ENCODE results near the gene EAF1.
"Not testable (repeated sequence)": the region's sequence is repeated elsewhere in the genome, so short reads cannot be mapped to it uniquely, and the experiment has no call there.

The EAF1 gene

DNA sequence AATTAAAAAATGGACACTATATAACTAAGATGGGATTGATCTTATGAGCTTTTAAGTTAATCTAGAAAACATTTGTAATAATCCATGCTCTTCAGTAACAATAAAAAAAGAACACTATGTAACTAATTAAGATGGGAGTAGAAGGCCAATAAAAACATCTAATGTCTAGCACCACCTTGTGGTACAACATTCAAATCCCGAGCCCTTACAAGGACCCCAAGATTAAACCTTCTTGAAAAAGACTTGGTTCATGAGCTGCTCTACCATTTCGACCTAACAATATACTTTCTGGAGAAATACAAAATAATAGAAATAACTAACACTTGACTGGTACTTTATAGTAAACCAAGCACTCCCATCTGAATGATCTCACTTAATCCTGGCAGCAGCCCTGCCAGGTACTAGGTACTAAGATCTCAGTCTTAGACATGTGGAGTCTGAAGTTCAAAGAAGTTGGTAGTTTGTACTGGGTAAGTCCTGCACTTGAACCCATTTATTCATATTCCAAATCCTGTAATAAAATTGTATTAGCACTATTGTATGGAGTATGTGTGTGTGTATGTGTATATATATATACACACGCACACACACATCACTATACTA is 21.8 kb upstream of the EAF1 start:
- DNase-seq (ENCODE audit: low read depth, low spot score): peak; percentile 13

DNA sequence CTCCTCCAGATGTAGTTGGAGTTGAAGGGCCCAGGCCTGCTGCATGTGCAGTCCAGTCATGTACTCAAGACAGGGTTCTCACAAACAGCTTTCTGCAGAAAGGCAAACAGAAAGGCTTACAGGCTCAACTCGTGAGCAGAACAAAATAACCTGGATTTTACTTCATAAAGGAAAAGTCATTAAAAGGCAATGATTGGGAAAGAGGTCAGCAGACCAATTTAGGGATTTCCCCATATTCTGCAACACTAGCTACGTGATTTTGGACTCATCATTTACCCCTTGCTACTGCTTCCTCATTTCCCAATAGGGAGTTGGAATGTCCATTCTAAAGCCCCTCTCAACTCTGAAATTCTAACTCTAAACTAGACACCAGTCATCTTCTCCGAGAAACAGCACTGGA is 18.2 kb upstream of the EAF1 start:
- DNase-seq (ENCODE audit: low read depth, low spot score): no peak

DNA sequence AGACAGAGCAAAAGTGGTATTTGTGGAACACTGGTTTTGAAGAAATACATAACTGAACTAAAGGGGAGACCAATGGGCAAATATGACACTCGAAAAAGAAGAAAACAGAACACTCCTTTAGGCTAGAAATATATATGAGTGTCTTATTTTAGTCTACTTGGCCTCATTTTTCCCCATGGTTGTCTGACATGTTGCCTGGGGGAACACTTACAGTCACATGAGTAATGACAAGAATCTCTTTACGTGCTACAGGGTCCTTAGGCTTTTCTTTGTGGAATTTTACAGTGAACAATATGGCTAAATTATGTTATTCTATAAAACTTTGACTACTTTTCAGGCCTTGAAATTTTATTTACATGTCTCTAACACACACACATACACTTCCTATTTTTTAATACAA is 17.6 kb upstream of the EAF1 start:
- no peak for DNase-seq (ENCODE audit: low read depth, low spot score)

DNA sequence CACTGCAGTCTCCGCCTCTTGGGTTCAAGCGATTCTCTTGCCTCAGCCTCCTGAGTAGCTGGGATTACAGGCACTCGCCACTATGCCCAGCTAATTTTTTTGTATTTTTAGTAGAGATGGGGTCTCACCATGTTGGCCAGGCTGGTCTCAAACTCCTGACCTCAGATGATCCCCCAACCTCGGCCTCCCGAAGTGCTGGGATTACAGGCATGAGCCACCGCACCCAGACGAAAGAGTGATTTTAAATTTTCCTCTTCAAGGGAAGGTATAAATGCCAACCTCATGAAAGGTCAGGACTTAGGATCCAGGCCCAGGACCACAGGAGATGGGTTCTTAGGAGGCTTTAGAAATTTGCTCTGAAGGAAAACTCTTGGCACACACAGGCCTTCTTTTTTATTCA is 16.4 kb upstream of the EAF1 start:
- not testable (repeated sequence) for DNase-seq (ENCODE audit: low read depth, low spot score)

DNA sequence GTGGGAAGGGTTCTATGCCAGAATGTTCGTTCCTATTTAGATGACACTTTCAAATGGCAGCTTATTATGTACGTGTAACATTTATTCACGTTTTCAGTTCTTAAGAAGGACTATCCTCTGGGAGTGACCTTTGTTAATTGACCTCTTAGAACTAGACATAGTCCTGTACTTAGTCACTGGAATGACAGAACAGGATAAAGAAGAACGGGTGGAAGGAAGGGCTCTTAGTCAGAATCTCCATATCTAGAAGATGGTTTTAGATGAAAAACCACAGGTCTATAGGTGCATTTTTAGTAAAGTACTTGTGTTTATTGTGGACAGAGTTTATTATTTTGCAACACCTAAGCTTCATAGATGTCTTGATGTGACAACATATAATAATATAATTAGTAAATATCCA is 6.5 kb upstream of the EAF1 start:
- DNase-seq (ENCODE audit: low read depth, low spot score): no peak

DNA sequence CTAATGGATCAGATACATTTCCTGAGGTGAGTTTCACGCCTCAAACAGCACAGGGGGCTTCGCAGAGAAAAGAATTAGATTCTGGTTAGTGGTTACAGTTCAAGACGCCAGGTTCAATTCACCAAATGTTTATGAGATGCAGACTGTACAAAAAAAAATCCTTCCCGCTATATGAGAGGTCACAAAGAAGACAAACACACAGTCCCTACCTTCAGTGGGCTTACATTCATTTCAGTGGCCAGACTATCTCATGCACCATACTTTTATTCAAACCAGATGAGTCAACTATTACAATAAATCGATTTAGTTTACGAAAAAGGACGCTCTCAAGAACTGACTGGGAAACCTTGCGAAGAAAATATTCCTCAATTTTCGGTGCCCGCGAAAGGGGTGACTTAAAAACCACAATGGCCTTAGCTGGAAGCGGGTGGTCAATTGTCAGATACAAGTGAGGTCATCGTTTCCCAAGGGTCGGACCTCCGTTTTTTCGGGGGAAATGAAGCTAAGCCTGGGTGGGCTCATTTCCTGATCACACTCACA is 749 bp upstream of the EAF1 start:
- DNase-seq (ENCODE audit: low read depth, low spot score): no peak

DNA sequence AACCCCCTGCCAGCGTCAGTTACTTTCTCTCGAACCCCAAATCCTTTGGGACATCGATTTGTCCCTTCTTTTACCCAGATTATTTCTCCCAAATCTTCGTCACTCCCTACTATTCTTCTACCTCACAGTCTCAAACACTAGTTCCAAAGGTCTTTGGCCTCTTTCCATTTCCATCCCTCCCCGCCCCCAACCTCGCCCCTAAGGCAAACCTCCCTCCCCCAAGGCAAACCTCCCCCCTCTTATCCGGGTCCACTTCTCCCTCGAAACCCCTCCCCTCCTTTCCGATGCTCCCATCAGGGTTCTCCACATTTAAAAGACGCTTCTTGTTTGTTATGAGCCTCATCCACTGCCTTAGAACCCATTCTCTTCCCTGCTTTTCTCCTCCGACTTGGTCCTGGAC is 583 bp downstream of the EAF1 start:
- no peak for DNase-seq (ENCODE audit: low read depth, low spot score)

DNA sequence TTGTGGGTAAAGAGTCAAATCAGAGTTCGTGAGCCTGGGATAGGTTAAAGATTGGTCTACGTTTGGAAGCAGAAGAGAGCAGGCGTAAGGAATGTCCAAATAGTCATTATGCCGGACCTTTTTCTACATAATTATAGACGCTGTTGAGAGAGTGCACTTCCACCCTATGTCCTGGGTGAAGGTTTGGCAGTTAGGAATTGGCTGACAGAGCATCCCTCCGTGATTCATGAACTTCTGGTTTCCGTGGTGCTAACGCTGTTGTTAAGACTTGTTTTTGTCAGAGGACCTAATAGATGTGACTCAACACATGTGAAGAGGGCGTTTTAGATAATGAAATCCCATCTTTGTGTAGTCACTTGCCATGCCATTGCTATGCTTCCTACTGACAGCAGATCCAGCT is 1.1 kb downstream of the EAF1 start:
- no peak for DNase-seq (ENCODE audit: low read depth, low spot score)

DNA sequence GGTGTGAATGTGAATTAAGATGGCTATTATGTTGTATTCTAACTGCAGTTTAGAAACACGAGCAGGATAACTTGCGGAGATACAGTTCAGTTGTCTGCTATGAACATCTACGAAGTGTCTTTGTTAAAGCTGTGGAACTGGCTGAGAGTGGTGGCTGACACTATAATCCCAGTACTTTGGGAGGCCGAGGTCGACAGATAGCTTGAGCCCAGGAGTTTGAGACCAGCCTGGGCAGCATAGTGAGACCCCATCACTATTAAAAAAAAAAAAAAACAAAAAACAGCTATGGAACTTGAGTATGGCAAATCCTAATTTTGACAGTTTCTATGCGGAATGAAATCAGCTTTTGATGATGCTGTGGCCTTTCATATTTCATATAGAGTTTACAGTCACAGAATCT is 1.7 kb downstream of the EAF1 start:
- no peak for DNase-seq (ENCODE audit: low read depth, low spot score)

DNA sequence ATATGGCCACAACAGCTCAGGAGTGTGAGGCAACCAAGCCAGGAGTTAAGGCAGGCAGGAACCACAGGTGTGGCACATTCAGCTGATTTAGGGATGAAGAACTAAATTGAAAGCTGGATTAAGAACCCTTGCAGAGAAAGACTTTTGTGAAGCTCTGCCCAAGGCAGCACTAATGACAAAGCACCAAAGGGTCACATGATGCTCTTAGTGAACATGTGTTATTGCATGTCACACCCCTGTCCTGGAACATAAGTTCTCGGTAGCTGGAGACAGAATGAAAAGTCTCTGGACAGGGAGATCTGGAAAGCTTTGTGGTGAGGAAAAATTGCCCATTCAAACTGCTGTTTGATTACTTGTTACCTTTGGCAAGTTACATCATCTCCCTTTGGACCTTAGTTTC is 3.2 kb downstream of the EAF1 start:
- no peak for DNase-seq (ENCODE audit: low read depth, low spot score)

DNA sequence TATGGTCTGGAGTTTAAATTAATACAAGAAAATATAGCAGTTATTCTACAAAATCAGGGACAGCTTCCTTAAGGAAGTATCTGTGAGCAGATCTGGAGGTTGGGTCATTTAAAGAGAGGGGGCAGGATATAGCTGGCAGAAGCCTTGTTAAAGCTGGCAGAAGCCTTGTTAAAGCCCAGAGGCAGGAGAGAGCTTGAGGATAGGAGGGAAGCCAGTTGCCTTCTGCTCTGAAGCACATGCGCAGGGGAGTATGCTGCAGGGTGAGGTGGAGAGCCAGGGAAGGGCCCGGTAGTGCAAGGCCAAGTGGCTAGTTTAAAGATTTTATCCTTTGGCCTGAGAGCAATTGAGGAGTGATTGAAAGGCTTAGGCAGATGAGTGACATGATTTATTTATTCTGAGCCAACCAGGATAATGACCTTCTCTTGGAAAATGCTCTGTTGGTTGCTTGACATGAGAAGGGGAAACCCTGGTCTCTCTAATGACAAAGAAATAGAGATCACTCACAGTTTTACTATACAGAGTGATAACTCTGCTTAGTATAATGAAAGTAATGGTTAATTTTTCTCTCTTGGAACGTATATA is 3.9 kb downstream of the EAF1 start:
- no peak for DNase-seq (ENCODE audit: low read depth, low spot score)

DNA sequence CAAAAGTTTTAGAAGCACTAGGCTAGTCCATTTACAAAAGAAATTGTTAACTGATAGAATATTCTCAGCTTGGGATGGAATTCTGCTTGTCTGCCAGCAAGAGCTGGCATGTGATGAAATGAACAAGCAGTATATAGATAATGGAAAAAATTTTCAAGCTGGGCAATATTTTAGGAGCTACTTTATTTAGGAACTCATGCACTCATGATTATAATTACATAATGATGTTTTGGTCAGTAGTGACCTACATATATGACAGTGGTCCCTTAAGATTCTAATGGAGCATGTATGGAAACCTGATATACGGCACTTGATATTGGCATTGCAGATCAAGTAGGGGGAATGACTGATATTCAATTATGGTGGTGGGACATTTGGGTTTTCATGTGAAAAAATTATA is 6.1 kb downstream of the EAF1 start:
- no peak for DNase-seq (ENCODE audit: low read depth, low spot score)

DNA sequence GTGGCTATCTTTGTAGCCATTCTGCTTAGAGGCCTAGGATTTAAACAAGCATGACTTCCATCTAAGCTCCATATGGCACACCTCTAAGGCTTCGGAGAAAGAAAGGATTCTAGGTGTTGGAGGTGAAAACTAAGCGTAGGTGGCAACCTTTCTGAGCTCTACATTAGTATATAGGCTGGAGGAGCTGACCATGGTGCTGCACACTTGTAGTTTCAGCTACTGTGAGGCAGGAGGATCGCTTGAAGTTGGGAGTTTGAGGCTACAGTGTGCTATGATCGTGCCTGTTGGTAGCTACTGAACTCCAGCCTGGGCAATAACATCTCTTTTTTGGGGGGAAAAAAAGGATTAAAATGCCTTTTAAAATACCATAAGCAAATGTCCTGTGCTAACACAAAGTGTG is 7.4 kb downstream of the EAF1 start:
- DNase-seq (ENCODE audit: low read depth, low spot score): no peak

DNA sequence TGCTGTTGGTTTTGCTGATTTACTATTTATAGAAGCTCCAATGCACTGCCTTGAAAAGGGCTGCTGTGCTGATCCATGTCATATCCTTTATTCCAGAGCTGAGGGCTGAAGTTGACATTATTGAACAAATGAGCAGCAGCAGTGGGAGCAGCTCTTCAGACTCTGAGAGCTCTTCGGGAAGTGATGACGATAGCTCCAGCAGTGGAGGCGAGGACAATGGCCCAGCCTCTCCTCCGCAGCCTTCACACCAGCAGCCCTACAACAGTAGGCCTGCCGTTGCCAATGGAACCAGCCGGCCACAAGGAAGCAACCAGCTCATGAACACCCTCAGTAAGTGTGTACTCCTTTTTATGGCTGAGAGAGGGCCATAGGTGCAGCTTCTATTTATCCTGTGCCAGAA is 8.8 kb downstream of the EAF1 start:
- DNase-seq (ENCODE audit: low read depth, low spot score): no peak

DNA sequence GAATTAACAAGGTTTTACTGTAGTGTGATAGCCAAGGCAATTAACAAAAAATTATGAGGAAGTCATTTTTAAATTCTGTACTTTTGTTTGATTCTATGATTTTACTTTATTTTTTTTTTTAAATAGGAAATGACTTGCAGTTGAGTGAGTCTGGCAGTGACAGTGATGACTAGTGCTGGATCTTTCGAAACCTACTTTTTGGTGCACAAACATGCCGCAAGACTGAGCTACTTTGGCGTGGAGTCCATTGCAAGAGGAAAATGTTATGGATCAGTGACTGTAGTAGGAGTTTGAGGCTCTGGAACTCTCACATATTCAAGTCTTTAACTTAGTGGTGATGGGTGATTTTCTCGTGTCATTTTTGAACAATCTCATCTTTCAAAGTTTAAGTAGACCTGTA is 11.6 kb downstream of the EAF1 start:
- no peak for DNase-seq (ENCODE audit: low read depth, low spot score)

DNA sequence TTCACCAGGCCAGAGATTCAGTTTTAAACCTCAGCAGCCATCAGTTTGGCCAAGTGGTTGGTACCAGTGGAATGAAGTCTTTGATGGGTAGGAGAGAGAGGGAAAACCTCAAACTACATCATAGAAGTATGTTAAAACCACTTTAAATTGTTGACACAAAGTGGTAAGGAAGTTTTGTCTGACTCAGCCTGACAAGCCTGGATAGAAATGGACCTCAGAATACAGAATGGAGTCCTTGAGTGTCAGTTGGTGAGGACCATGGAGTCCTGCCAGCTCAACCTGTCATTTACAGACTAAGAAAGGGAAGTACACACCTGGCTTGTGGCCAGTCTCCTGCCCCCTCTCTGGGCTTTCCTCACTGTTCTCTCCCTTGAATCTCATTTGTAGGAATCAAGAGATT is 12.1 kb downstream of the EAF1 start:
- DNase-seq (ENCODE audit: low read depth, low spot score): no peak

DNA sequence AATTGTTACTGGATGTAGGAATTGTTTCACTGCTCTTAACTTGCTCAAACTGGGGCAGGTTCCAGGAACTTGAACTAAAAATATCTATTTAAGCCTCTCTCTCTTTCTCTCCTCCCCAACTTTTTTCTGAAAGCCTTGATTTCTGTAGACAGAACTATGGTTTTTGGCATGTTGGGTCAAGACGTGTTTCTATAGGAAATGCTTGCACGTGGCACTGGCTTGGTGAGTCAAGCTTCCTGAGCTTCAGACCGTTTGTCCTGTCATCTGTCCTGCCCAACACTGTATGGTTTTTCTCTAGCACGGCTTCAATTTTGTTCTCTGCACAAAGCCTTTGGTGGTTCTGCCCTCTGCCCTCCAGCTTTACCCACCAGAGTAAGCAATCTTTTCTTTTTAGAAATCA is 13.5 kb downstream of the EAF1 start:
- DNase-seq (ENCODE audit: low read depth, low spot score): no peak

DNA sequence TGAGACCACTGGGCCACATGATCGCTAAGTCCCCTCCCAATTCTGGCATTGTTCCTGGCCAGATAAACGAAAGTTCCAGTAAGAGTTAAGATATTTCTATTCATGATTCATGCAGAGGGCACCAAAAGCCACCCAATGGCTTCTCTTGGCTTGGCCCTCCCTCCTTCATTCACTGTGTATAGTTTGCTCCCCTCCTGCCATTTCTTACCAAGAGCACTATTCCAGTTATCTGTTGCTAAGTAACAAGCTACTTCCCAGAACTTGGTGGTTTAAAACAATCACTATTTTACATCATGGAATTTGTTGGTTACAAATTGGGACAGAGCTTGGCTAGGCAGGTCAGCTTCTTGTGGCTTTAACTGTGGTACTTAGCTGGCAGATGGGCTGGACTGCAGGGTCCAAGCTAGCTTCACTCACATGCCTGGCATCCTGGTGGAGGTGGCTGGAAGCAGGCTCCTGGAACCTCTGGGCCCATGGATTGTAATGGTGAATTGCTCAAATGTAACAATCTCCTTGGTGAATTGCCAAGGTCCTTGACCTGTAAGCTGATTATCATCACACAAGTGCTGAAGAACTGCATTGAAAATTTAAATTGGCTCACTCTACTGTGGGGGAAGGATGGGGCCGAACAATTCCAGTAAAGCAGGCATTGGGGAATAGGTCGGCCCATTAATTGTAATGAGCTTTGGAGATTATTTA is 16.6 kb downstream of the EAF1 start:
- DNase-seq (ENCODE audit: low read depth, low spot score): no peak

DNA sequence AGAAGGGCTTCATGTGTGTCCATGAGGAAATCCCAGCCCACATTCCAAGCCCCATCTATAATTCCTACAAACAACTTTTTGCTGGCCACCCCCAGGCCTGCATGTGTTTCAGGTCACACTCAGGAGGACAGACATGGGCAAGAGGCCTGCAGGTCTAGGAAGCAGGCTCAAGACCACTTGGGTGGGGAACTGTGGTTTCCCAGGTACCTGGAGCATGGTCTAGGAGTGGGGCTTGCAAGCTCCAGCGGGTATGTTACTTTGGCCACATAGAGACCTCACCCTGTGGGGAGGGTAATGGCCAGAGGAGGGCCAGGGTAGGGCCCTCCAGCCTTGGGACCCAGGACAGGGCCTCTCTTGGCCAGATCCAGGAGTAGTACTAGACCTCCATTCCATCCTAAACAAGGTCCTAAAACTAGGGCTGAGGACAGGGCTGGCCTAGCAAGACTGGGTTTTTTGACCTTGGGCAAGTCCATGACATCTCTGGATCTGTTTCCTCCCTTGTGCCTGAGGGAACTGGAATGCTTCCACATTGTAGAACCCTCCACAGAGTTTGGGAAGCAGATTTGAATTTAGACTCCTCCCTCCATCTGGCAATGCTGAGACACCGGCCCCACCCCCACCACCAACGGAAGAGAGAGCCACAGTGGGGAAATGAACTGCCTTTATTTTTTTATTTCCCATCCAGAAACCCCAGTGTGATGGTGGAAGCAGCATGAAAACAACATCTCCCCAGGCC is 22.3 kb downstream of the EAF1 start:
- DNase-seq (ENCODE audit: low read depth, low spot score): no peak

DNA sequence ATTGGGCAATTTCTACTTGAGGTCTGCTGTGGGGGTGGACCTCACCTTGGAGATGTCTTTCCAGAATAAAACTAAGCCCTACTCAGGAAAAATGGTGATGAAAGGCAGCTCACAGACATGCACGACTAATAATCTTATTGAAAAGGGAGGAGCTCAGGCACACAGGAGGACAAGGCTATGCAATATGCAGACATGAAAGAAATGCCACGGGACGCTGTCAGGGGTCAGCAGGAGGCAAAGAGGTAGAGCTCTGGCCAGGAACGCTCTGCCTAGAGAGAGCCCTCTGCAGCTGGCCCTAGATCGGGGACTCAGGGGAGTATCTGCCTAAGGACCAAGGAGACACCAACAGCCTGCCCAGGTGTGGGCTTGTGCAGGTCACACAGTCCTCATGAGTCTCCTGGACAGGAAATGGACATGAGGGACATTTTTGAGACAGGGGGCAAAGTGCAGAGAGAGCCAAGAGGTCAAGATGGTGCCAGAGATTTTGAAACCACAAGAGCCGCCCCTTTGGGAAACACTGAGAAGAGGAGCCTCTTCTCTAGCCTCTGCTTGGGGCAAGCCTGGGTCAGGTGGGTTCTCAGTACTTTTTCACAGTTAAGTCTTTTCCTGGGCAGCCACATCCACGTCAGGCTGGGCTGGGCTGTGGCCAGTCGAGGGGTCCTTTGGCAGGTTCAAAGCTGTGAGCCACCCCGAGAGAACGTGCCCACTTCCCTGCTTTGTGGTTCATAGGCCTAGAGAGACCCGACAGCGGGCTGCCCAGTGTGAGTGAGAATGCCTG is 23.2 kb downstream of the EAF1 start:
- no peak for DNase-seq (ENCODE audit: low read depth, low spot score)

DNA sequence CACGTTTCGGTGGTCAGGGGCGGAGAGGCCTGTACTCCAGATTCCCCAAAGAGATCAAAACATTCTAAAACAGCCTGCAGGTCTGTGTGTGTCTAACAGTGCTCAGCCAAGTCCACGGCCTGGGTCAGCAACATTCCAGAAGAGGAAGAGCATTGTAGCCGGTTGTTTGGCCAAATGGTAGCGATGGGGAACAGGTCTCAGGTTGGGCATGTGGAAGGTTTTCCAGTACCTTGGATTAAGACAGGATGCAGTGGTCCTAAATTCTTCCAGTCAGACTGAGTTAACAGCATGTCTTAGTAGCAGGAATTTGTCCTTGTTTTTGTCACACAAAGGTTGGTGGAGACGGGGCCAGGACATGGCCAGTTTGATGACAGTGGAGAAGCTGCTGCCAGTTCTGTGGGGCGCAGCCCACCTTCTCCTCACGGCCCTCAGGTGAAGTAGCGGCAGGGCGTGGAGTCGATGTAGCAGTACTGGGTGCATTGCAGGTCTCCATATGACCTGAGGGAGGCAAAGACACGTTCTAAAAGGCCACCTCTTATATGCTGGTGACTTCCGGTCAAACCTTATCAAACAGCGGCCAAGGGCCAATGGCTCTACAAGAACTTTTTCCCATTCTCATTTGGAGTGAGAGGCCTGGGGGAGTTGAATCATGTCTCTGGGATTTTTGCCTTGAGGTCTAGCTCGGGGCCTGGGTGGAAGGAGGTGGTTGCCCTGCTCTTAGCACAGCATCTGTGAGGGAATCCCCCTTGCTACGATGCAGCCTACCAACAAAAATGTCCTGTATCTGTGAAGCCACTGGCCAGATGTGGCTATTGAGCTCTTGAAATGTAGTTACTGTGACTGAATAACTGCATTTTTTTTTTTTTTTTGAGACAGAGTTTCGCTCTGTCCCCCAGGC is 24.1 kb downstream of the EAF1 start:
- DNase-seq (ENCODE audit: low read depth, low spot score): no peak

All from ELF-1 (cell line).